Neural crest cell (in vitro differentiated cells): ENCODE data around the gene CHCT1. TPM values are rescaled to one million over a fixed set of nuclear protein-coding genes. Genes with fewer than 3 reads are reported as not detected.

Source experiments
- DNase-seq: peaks from one replicate; pipeline ENCODE4 v3.0.0; 2021; ENCODE audit warnings: low read depth, mixed read lengths, low spot score
- H3K27ac Mint-ChIP-seq: one replicate; pipeline ENCODE4 v1.8.0; 2021; ENCODE audit warnings: mild to moderate bottlenecking, mixed read lengths; ENCODE audit not compliant: unreplicated experiment
- H3K27me3 Mint-ChIP-seq: 2 replicates; pipeline ENCODE4 v1.8.0; 2021; ENCODE audit warnings: low read depth, mild to moderate bottlenecking, mixed read lengths
- H3K36me3 Mint-ChIP-seq: 2 replicates; pipeline ENCODE4 v1.8.0; 2021; ENCODE audit warnings: low read depth, mild to moderate bottlenecking, mixed read lengths
- H3K4me1 Mint-ChIP-seq: 2 replicates; pipeline ENCODE4 v1.8.0; 2021; ENCODE audit warnings: mixed read lengths
- H3K4me3 Mint-ChIP-seq: one replicate; pipeline ENCODE4 v1.8.0; 2021; ENCODE audit warnings: mild to moderate bottlenecking, mixed read lengths
- H3K9me3 Mint-ChIP-seq: 2 replicates; pipeline ENCODE4 v1.8.0; 2021; ENCODE audit warnings: mixed read lengths
- total RNA-seq: library from RNA; stranded (reverse); gene quantifications from 2 replicates; pipeline ENCODE4 v1.2.1, GENCODE V29; 2021
- TF ChIP-seq, protein P1 (sequence below): fragments of 200-600 bp; sonication (generic); conservative IDR thresholded peaks from 2 replicates; pipeline ENCODE4 v1.5.0; 2021; ENCODE audit warnings: antibody characterized with exemption, mild to moderate bottlenecking

The CHCT1 gene
- total RNA-seq, 1 donor from 2014 or later, result not detected

DNA sequence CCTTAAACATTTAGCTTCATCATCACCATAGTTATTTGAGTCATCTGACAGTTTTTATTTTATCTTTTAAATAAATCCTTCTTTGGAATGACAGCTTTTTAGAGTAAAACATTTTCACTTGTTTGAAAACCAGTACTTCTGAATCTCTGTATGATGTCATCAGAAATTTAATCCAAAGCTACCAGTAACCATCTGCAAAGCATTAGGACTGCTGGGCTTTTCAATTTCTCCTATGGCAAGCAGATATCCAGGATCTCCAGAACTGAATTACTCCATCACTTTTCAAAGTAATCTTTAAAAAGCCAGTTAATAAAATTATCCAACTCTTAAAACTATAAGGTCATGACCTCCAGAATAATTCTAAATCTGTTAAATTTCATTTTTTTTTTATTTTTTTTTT, 51.5 kb downstream of the CHCT1 start:
- peaks cover 30% of the 10 kb centered on the region for H3K36me3 Mint-ChIP-seq
- no peaks in the 10 kb centered on the region for H3K27me3 Mint-ChIP-seq
- TF ChIP-seq, protein P1, sequence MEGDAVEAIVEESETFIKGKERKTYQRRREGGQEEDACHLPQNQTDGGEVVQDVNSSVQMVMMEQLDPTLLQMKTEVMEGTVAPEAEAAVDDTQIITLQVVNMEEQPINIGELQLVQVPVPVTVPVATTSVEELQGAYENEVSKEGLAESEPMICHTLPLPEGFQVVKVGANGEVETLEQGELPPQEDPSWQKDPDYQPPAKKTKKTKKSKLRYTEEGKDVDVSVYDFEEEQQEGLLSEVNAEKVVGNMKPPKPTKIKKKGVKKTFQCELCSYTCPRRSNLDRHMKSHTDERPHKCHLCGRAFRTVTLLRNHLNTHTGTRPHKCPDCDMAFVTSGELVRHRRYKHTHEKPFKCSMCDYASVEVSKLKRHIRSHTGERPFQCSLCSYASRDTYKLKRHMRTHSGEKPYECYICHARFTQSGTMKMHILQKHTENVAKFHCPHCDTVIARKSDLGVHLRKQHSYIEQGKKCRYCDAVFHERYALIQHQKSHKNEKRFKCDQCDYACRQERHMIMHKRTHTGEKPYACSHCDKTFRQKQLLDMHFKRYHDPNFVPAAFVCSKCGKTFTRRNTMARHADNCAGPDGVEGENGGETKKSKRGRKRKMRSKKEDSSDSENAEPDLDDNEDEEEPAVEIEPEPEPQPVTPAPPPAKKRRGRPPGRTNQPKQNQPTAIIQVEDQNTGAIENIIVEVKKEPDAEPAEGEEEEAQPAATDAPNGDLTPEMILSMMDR, result no peak
- DNase-seq, result no peak
- H3K4me1 Mint-ChIP-seq, result peaks cover 6% of the 10 kb centered on the region
- H3K9me3 Mint-ChIP-seq, result no peaks in the 10 kb centered on the region
- H3K27ac Mint-ChIP-seq, result no peak overlapping the region
- no peak overlapping the region for H3K4me3 Mint-ChIP-seq

Other genes with a start within 250 kb of the CHCT1 start
- 38.9 and 40.8 TPM in 2 replicates for gene USP32, start 30.4 kb upstream of the CHCT1 start, total RNA-seq
- 55.3 and 59.2 TPM in 2 replicates for gene APPBP2, start 103.8 kb downstream of the CHCT1 start, total RNA-seq
- 21.9 and 23.8 TPM in 2 replicates for gene PPM1D, start 177.7 kb downstream of the CHCT1 start, total RNA-seq